Stomach (tissue), 9 donors: ENCODE results near the gene CBLB. TPM values are rescaled to one million over a fixed set of nuclear protein-coding genes. Genes with fewer than 3 reads are reported as not detected.

Source experiments
- DNase-seq, 2 donors: peaks; one replicate each; pipeline versions ENCODE4 v3.0.0 to v3.0.0-alpha.2; 2013 to 2019
- H3K27ac ChIP-seq, 5 donors: fragments of 200-600 bp in 4 of 5; sonication (generic) in 4 of 5; one replicate each; pipeline ENCODE4 v1.5.1; 2013 to 2019; ENCODE audit warnings: mild to moderate bottlenecking in 1 of 5, moderate library complexity in 1 of 5
- H3K27me3 ChIP-seq, 3 donors: fragments of 200-600 bp; sonication (generic); one replicate each; pipeline ENCODE4 v1.5.1; 2017 to 2019; ENCODE audit warnings: mixed run types in 1 of 3
- H3K36me3 ChIP-seq, 4 donors: fragments of 200-600 bp; sonication (generic); 1 replicate in 3 of 4; 2 replicates in 1 of 4; pipeline ENCODE4 v1.5.1; 2016 to 2019
- H3K4me1 ChIP-seq, 4 donors: fragments of 200-600 bp; sonication (generic); one replicate each; pipeline ENCODE4 v1.5.1; 2016 to 2019
- H3K4me3 ChIP-seq, 4 donors: fragments of 200-600 bp; sonication (generic) in 3 of 4; one replicate each; pipeline ENCODE4 v1.5.1; 2016 to 2019; ENCODE audit warnings: mild to moderate bottlenecking in 1 of 4
- H3K9me3 ChIP-seq, 4 donors: fragments of 200-600 bp; sonication (generic); one replicate each; pipeline ENCODE4 v1.5.1; 2016 to 2019
- EP300 ChIP-seq: sonication (generic); formaldehyde crosslinking; IDR thresholded peaks from one replicate; pipeline ENCODE4 v1.6.1; 2017; ENCODE audit warnings: antibody characterized with exemption
- POLR2A ChIP-seq, 4 donors: fragments of 450-650 bp; IDR thresholded peaks; one replicate each; pipeline ENCODE4 v1.6.1; 2016; ENCODE audit warnings: antibody characterized with exemption in 4 of 4, control low read depth in 2 of 4, mild to moderate bottlenecking in 1 of 4, moderate library complexity in 1 of 4
- POLR2AphosphoS5 ChIP-seq, 3 donors: sonication (generic); formaldehyde crosslinking; IDR thresholded peaks; one replicate each; pipeline ENCODE4 v1.6.1; 2016; ENCODE audit warnings: antibody characterized with exemption in 3 of 3
- WGBS, 5 donors: extraction: QIAGEN DNeasy Blood & Tissue Kit in 3 of 5; methylation state at CpG; one replicate each; pipeline versions ENCODE4 v1.1.5 to v1.1.7; 2013 to 2018; 5-methylcytosine and 5-hydroxymethylcytosine counted together
- intact Hi-C: fragments of 100-400 bp; cut with DNase I; formaldehyde crosslinking; loops from one replicate; pipeline ENCODE4 v1.15.1; 2023; ENCODE audit warnings: low total_unique reads
- polyA plus RNA-seq, 3 donors: library from polyadenylated mRNA; stranded (reverse); fragments of 200-250 nt; gene quantifications; one replicate each; pipeline ENCODE4 v1.2.3, GENCODE V29; 2013
- total RNA-seq, 5 donors: library from RNA; depleted of rRNA; stranded (reverse); fragments of >200 nt; gene quantifications; one replicate each; pipeline versions ENCODE4 v1.1.0 to v1.2.3, GENCODE V29; 2014 to 2016
- TF ChIP-seq, protein P1 (sequence below), 7 experiments: fragments of 450-650 bp in 4 of 7; fragments of 200-600 bp in 3 of 7; sonication (generic) in 3 of 7; IDR thresholded peaks; one replicate each; pipeline ENCODE4 v1.5.1; 2016 to 2019; ENCODE audit warnings: antibody characterized with exemption in 7 of 7, control low read depth in 2 of 7, mild to moderate bottlenecking in 1 of 7
- donor health status: healthy with polysubstance abuse.
- donor health status: Bipolar disorder and iron deficiency.
- donor health status: healthy.

Gene CBLB
- total and polyA plus RNA-seq, 8 donors, result 6.9 to 94.4 (median 46.0) TPM

DNA sequence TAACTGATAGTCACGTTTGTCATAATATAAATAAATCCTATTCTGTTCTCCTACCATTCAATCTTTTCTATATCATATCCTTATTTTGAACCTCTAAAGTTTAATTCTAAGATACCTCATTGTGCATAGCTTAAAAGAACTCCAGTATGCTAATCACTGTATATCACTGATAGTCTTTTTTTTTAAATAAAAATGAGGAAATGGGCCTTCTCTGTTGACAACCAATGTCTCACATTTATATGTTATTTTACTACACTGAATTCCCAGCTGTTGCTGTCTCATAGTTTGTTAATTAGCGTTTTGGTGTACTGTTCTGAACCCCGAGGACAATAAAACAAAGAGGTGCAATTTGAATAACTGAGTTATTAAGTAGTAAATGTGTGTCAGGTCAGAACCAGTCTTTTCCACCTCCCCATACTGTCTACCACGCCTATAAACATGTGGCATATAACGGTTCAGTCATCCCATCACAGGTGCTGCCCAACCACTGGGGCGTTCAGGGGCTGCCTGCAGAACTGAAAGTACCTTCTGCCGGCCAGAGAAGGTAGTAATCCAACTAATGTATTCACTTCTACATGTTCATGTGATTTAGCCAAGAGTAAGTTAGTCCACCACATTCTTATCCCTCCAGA, 14.9 kb downstream of the CBLB start:
- intact Hi-C loops, result no loop called here
- H3K27ac ChIP-seq, result no peak overlapping the region
- 83 to 90% (median 87%) methylated on average over 7 of the region's 7 CpGs for WGBS, 5 donors
- H3K4me3 ChIP-seq, result no peak overlapping the region
- H3K36me3 ChIP-seq, result peaks cover 8 to 55% (median 46%) of the 10 kb centered on the region in 4 donors
- DNase-seq, result no peak
- peaks cover 0 to 34% (median 7%) of the 10 kb centered on the region in 4 donors for H3K4me1 ChIP-seq
- TF ChIP-seq, protein P1, sequence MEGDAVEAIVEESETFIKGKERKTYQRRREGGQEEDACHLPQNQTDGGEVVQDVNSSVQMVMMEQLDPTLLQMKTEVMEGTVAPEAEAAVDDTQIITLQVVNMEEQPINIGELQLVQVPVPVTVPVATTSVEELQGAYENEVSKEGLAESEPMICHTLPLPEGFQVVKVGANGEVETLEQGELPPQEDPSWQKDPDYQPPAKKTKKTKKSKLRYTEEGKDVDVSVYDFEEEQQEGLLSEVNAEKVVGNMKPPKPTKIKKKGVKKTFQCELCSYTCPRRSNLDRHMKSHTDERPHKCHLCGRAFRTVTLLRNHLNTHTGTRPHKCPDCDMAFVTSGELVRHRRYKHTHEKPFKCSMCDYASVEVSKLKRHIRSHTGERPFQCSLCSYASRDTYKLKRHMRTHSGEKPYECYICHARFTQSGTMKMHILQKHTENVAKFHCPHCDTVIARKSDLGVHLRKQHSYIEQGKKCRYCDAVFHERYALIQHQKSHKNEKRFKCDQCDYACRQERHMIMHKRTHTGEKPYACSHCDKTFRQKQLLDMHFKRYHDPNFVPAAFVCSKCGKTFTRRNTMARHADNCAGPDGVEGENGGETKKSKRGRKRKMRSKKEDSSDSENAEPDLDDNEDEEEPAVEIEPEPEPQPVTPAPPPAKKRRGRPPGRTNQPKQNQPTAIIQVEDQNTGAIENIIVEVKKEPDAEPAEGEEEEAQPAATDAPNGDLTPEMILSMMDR (IDR thresholded peaks at IDR 0.05), result no peak
- no peak for TF ChIP-seq EP300
- TF ChIP-seq POLR2A (IDR thresholded peaks at IDR 0.05), result no peak
- TF ChIP-seq POLR2AphosphoS5 (IDR thresholded peaks at IDR 0.05), result no peak
- H3K27me3 ChIP-seq, result no peaks in the 10 kb centered on the region
- no peaks in the 10 kb centered on the region for H3K9me3 ChIP-seq

DNA sequence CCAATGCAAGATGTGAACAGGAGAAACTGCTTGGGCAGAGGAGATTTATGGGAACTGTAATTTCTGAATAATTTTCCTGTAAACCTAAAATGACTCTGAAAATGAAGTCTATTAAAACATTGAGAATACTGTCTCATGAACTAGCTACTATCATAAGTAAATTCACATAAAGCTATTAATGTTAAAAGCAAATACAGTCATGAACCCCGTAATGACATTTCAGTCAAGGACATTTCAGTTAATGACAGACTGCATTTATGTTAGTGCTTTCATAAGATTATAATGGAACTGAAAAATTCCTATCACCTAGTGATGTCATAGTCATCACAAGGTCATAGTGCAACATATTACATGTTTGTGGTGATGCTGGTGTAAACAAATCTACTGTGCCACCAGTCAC, 17.2 kb downstream of the CBLB start:
- DNase-seq, result peak in 1 of 2 donors; percentile 30
- no peak overlapping the region for H3K4me3 ChIP-seq
- WGBS, 5 donors, result 51 to 87% (median 66%) methylated on average over 1 of the region's 1 CpG

DNA sequence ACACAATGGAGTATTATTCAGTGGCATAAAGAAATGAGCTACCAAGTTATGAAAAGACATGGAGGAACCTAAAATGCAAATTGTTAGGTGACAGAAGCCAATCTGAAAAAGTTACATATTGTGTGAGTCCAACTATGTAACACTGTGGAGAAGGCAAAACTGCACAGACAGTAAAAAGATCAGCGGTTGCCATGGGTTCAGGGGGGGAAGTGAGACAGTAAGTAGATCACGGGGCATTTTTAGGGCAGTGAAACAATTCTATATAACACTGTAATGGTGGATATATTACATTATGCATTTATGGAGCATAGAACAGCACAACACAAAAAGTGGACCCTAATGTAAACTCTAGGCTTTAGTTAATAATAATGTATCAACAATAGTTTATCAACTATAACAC, 17.6 kb downstream of the CBLB start:
- H3K36me3 ChIP-seq, result peaks cover 8 to 47% (median 40%) of the 10 kb centered on the region in 4 donors
- no peak overlapping the region for H3K27ac ChIP-seq
- H3K4me1 ChIP-seq, result peaks cover 0 to 45% (median 11%) of the 10 kb centered on the region in 4 donors
- 95 to 100% (median 98%) methylated on average over 2 of the region's 2 CpGs for WGBS, 5 donors
- H3K27me3 ChIP-seq, result no peaks in the 10 kb centered on the region
- intact Hi-C loops, result no loop called here
- TF ChIP-seq, protein P1 (IDR thresholded peaks at IDR 0.05), result no peak
- no peak for TF ChIP-seq POLR2AphosphoS5 (IDR thresholded peaks at IDR 0.05)
- TF ChIP-seq EP300, result no peak
- no peak for TF ChIP-seq POLR2A (IDR thresholded peaks at IDR 0.05)
- H3K9me3 ChIP-seq, result no peaks in the 10 kb centered on the region
- no peak for DNase-seq
- no peak overlapping the region for H3K4me3 ChIP-seq

More for the DNA sequence above, 17.2 kb downstream of the CBLB start:
- no peak overlapping the region for H3K27ac ChIP-seq
- TF ChIP-seq, protein P1 (IDR thresholded peaks at IDR 0.05), result no peak
- TF ChIP-seq POLR2AphosphoS5 (IDR thresholded peaks at IDR 0.05), result no peak
- no peak for TF ChIP-seq EP300
- no peak for TF ChIP-seq POLR2A (IDR thresholded peaks at IDR 0.05)
- H3K27me3 ChIP-seq, result no peaks in the 10 kb centered on the region
- H3K9me3 ChIP-seq, result no peaks in the 10 kb centered on the region
- peaks cover 8 to 47% (median 40%) of the 10 kb centered on the region in 4 donors for H3K36me3 ChIP-seq
- intact Hi-C loops, result no loop called here
- peaks cover 0 to 41% (median 9%) of the 10 kb centered on the region in 4 donors for H3K4me1 ChIP-seq

DNA sequence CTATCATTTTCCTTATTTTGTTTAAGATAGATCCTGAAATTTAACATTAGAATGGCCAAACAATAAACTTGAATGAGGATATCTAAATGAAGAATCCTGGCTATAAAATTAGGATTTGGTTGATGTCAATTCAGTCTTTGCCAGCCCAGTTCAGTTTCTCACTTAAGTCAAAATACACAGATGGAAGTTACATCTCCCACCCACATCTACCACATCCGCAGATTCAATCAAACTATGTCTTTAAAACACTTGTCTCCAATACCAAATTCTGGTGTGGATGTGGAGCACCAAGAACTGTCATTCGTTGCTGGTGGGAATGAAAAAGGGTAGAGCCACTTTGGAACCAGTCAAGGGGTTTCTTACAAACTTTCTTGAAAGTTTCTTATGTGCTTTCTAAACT, 18.2 kb downstream of the CBLB start:
- TF ChIP-seq, protein P1 (IDR thresholded peaks at IDR 0.05), result no peak
- TF ChIP-seq POLR2A (IDR thresholded peaks at IDR 0.05) (no peak), POLR2AphosphoS5 (IDR thresholded peaks at IDR 0.05) (no peak), EP300 (no peak)
- no peak overlapping the region for H3K27ac ChIP-seq
- no peak overlapping the region for H3K4me3 ChIP-seq
- no peaks in the 10 kb centered on the region for H3K9me3 ChIP-seq
- DNase-seq, result no peak
- H3K4me1 ChIP-seq, result peaks cover 0 to 51% (median 13%) of the 10 kb centered on the region in 4 donors
- intact Hi-C loops, result no loop called here
- 90 to 96% (median 95%) methylated on average over 2 of the region's 2 CpGs for WGBS, 5 donors
- peaks cover 8 to 47% (median 40%) of the 10 kb centered on the region in 4 donors for H3K36me3 ChIP-seq
- no peaks in the 10 kb centered on the region for H3K27me3 ChIP-seq
